ENCODE results near the gene POU3F3. TPM values are rescaled to one million over a fixed set of nuclear protein-coding genes. Genes with fewer than 3 reads are reported as not detected.

Gene POU3F3
- total RNA-seq, 1 experiment from 2014 or later, result 0.36 TPM

DNA sequence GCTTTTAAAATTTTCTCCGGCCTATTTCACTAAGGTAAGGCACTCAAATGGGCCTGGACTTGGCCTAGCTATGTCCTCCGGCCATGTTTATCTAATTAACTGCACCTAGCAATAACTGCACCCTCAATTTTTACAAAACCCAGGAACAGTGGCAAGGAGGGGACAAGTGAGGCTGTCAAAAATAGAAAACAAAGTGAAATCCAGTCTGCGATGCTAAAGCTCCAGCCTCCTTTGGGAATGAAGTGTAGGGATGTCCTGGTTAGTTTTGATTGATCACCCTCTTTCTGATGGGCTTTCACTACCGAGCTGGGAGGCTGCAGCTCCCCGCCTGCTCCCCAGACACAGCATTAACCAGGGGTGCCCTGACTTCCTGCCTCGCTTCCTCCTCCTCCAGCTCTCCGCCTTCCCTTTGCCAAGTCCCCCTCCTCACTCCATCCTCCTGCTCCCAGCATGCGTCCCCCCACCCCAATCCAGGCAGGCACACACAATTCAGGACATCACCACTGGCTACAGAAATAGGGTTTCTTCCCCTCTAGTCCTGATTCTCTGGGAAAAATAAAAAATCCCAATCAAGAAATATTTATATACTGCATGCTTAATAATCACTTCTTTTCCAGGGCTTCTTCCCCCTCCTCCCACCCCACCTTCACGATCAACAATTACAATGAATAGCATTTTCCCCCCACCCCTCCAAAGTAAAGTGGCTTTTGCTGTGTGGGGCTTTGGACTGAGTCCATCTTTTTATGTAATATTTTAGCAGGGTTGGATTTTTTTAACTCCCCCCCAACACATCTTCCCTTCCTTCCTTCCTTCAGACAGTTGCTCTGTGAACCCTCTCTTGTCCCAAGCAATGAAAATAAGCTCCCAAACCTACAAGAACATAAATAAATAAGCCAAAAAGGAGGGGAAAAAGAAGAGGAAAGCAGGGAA, 3.3 kb upstream of the POU3F3 start:
- intact Hi-C loops (cut with micrococcal nuclease; ENCODE audit: unreplicated experiment), result no loop called here
- in situ Hi-C loops (cut with HindIII; ENCODE audit: low pct_unique_long_range_greater_than_20kb, low sequenced_read_pairs), result no loop called here
- BruUV-seq (replicated peaks), result no TSS peak
- DNase-seq (ENCODE audit: low read depth, low spot score) (no peak), ATAC-seq (no peak)
- ChIA-PET CTCF (interaction anchor here (0.6 to 1.4 kb wide), 2 partner anchors 10 to 1104 kb away, joined by 3 to 4 read pairs; no protein-coding TSS in a partner anchor), POLR2A (no interaction called here)
- TF ChIP-seq, protein P1, sequence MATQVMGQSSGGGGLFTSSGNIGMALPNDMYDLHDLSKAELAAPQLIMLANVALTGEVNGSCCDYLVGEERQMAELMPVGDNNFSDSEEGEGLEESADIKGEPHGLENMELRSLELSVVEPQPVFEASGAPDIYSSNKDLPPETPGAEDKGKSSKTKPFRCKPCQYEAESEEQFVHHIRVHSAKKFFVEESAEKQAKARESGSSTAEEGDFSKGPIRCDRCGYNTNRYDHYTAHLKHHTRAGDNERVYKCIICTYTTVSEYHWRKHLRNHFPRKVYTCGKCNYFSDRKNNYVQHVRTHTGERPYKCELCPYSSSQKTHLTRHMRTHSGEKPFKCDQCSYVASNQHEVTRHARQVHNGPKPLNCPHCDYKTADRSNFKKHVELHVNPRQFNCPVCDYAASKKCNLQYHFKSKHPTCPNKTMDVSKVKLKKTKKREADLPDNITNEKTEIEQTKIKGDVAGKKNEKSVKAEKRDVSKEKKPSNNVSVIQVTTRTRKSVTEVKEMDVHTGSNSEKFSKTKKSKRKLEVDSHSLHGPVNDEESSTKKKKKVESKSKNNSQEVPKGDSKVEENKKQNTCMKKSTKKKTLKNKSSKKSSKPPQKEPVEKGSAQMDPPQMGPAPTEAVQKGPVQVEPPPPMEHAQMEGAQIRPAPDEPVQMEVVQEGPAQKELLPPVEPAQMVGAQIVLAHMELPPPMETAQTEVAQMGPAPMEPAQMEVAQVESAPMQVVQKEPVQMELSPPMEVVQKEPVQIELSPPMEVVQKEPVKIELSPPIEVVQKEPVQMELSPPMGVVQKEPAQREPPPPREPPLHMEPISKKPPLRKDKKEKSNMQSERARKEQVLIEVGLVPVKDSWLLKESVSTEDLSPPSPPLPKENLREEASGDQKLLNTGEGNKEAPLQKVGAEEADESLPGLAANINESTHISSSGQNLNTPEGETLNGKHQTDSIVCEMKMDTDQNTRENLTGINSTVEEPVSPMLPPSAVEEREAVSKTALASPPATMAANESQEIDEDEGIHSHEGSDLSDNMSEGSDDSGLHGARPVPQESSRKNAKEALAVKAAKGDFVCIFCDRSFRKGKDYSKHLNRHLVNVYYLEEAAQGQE (IDR thresholded peaks at IDR 0.05; ENCODE audit: insufficient read depth in 1 of 2, low read depth in 2 of 2, low read length in 1 of 2), result no peak
- TF ChIP-seq POLR2AphosphoS5 (IDR thresholded peaks at IDR 0.05; ENCODE audit: low read depth, low read length), result no peak
- TF ChIP-seq, protein P2, sequence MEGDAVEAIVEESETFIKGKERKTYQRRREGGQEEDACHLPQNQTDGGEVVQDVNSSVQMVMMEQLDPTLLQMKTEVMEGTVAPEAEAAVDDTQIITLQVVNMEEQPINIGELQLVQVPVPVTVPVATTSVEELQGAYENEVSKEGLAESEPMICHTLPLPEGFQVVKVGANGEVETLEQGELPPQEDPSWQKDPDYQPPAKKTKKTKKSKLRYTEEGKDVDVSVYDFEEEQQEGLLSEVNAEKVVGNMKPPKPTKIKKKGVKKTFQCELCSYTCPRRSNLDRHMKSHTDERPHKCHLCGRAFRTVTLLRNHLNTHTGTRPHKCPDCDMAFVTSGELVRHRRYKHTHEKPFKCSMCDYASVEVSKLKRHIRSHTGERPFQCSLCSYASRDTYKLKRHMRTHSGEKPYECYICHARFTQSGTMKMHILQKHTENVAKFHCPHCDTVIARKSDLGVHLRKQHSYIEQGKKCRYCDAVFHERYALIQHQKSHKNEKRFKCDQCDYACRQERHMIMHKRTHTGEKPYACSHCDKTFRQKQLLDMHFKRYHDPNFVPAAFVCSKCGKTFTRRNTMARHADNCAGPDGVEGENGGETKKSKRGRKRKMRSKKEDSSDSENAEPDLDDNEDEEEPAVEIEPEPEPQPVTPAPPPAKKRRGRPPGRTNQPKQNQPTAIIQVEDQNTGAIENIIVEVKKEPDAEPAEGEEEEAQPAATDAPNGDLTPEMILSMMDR (IDR thresholded peaks at IDR 0.05), result no peak
- no peak for TF ChIP-seq TCF7L2 (IDR thresholded peaks at IDR 0.05; ENCODE audit: low read depth, low read length)
- TF ChIP-seq SIN3A (IDR thresholded peaks at IDR 0.05; ENCODE audit: borderline replicate concordance, insufficient read depth, low read depth, low read length), result no peak
- Histone ChIP-seq H3K9me3 (ENCODE audit: control insufficient read depth, insufficient read depth, low read depth, low read length) (no peaks in the 10 kb centered on the region), H3K4me1 (ENCODE audit: control insufficient read depth, insufficient read depth, low read length) (peaks cover 5% of the 10 kb centered on the region; the same call in 1 of the 2 replicates), H3K36me3 (ENCODE audit: control insufficient read depth, insufficient read depth, low read length) (no peaks in the 10 kb centered on the region), H3K27ac (ENCODE audit: low read length) (no peak overlapping the region), H3K4me3 (ENCODE audit: low read depth in 2 of 2, low read length in 2 of 2) (no peak overlapping the region), H3K27me3 (ENCODE audit: control insufficient read depth, insufficient read depth, low read length) (peaks cover 53% of the 10 kb centered on the region)

DNA sequence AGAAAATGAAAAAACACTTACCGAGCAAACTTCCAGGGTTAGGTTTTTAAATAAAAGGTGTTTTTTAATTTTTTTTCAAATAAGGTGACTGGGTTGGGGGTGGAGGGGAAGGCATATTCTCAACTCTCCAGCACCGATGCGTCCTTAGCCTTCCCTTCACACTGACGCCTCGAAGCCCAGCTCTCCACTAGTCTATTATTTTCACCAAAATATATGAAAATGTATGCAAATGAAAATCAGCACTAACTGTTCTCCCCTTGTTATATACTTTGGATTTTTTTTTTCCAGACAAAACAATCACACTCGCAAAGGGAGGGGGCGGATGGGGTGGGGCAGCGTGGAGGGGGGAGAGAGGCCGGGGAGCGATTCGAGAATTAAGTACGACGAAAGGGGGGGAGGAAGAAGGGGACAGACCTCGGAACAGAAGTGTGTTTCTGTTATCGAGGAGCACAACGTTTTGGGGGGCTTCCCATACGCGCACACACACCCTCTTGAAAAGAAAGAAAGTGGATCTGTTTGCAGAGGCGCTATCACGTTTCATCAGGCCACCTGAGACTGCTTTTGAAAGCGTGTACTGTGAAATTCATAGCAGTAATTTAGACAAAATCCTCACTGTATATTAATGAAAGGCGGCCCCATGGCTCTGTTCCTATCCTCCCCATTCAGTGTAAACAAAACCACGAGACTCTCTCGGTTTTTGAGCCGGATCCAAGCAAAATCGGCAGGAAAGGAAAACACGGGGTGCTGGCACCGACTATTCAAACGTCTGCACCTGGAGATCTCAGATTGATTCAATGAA, 2.4 kb upstream of the POU3F3 start:
- ATAC-seq (no peak), DNase-seq (ENCODE audit: low read depth, low spot score) (no peak)
- intact Hi-C loops (cut with micrococcal nuclease; ENCODE audit: unreplicated experiment) (no loop called here), in situ Hi-C loops (cut with HindIII; ENCODE audit: low pct_unique_long_range_greater_than_20kb, low sequenced_read_pairs) (no loop called here)
- Histone ChIP-seq H3K27me3 (ENCODE audit: control insufficient read depth, insufficient read depth, low read length) (peaks cover 47% of the 10 kb centered on the region), H3K4me1 (ENCODE audit: control insufficient read depth, insufficient read depth, low read length) (peaks cover 5% of the 10 kb centered on the region; the same call in 1 of the 2 replicates), H3K36me3 (ENCODE audit: control insufficient read depth, insufficient read depth, low read length) (no peaks in the 10 kb centered on the region), H3K9me3 (ENCODE audit: control insufficient read depth, insufficient read depth, low read depth, low read length) (no peaks in the 10 kb centered on the region), H3K4me3 (ENCODE audit: low read depth in 2 of 2, low read length in 2 of 2) (peak overlapping the region in 1 of 2 experiments; percentile 48; a peak in 2 of 4 replicates), H3K27ac (ENCODE audit: low read length) (no peak overlapping the region)
- CTCF ChIA-PET, result no interaction called here
- BruUV-seq (replicated peaks), result no TSS peak
- TF ChIP-seq, protein P2 (IDR thresholded peaks at IDR 0.05), result no peak
- TF ChIP-seq, protein P1 (IDR thresholded peaks at IDR 0.05; ENCODE audit: insufficient read depth in 1 of 2, low read depth in 2 of 2, low read length in 1 of 2), result no peak
- TF ChIP-seq SIN3A (IDR thresholded peaks at IDR 0.05; ENCODE audit: borderline replicate concordance, insufficient read depth, low read depth, low read length) (no peak), POLR2AphosphoS5 (IDR thresholded peaks at IDR 0.05; ENCODE audit: low read depth, low read length) (no peak), TCF7L2 (IDR thresholded peaks at IDR 0.05; ENCODE audit: low read depth, low read length) (no peak)
- POLR2A ChIA-PET, result no interaction called here

Data from Panc1 (cell line).